HUES48 (cell line): Measurements from ENCODE around the gene CFAP57.

ENCODE experiments used
- H3K27ac ChIP-seq: one replicate; pipeline ENCODE4 v1.7.0; 2013; ENCODE audit warnings: low read depth, low read length, inconsistent platforms
- H3K27me3 ChIP-seq: 2 replicates; pipeline ENCODE4 v1.6.1; 2013; ENCODE audit warnings: mild to moderate bottlenecking, low read length; ENCODE audit not compliant: control insufficient read depth, insufficient read depth
- H3K36me3 ChIP-seq: 2 replicates; pipeline ENCODE4 v1.6.1; 2013; ENCODE audit warnings: low read length; ENCODE audit not compliant: control insufficient read depth, insufficient read depth
- H3K4me1 ChIP-seq: 2 replicates; pipeline ENCODE4 v1.6.1; 2013; ENCODE audit warnings: mild to moderate bottlenecking, low read length; ENCODE audit not compliant: control insufficient read depth, insufficient read depth
- H3K4me3 ChIP-seq: 2 replicates; pipeline ENCODE4 v1.5.1; 2013; ENCODE audit warnings: mild to moderate bottlenecking, low read depth, low read length
- H3K9ac ChIP-seq: 2 replicates; pipeline ENCODE4 v1.6.1; 2013; ENCODE audit warnings: mild to moderate bottlenecking, low read depth, low read length, moderate library complexity
- H3K9me3 ChIP-seq: 2 replicates; pipeline ENCODE4 v1.6.1; 2013; ENCODE audit warnings: low read length; ENCODE audit not compliant: control insufficient read depth, insufficient read depth

Gene CFAP57

GRCh38 chr1:43279161-43279560 lies 107.0 kb downstream of the CFAP57 start:
- H3K4me1 ChIP-seq: no peaks in the 10 kb centered on the region
- H3K4me3 ChIP-seq: no peak overlapping the region
- no peaks in the 10 kb centered on the region for H3K27me3 ChIP-seq
- no peak overlapping the region for H3K27ac ChIP-seq
- H3K36me3 ChIP-seq: no peaks in the 10 kb centered on the region
- no peak overlapping the region for H3K9ac ChIP-seq
- H3K9me3 ChIP-seq: no peaks in the 10 kb centered on the region

- Histone ChIP-seq H3K27ac (no peak overlapping the region), H3K36me3 (no peaks in the 10 kb centered on the region), H3K9ac (no peak overlapping the region)
These were observed 107.5 kb downstream of the CFAP57 start for GRCh38 chr1:43279666-43280065.

GRCh38 chr1:43280692-43281091 lies 108.6 kb downstream of the CFAP57 start:
- no peaks in the 10 kb centered on the region for H3K27me3 ChIP-seq
- H3K27ac ChIP-seq: no peak overlapping the region
- no peak overlapping the region for H3K9ac ChIP-seq
- no peaks in the 10 kb centered on the region for H3K9me3 ChIP-seq
- H3K4me3 ChIP-seq: no peak overlapping the region
- H3K4me1 ChIP-seq: peaks cover 12% of the 10 kb centered on the region
- H3K36me3 ChIP-seq: no peaks in the 10 kb centered on the region

More at GRCh38 chr1:43279666-43280065, 107.5 kb downstream of the CFAP57 start:
- Histone ChIP-seq H3K4me1 (peaks cover 3% of the 10 kb centered on the region), H3K27me3 (no peaks in the 10 kb centered on the region), H3K4me3 (no peak overlapping the region), H3K9me3 (no peaks in the 10 kb centered on the region)

- Histone ChIP-seq H3K9me3 (no peaks in the 10 kb centered on the region), H3K4me3 (no peak overlapping the region), H3K9ac (no peak overlapping the region), H3K4me1 (peaks cover 16% of the 10 kb centered on the region), H3K36me3 (no peaks in the 10 kb centered on the region), H3K27ac (no peak overlapping the region), H3K27me3 (no peaks in the 10 kb centered on the region)
These were observed 110.4 kb downstream of the CFAP57 start for GRCh38 chr1:43282220-43283195.

- no peak overlapping the region for H3K4me3 ChIP-seq
- no peak overlapping the region for H3K9ac ChIP-seq
- no peaks in the 10 kb centered on the region for H3K36me3 ChIP-seq
- H3K27ac ChIP-seq: no peak overlapping the region
- no peaks in the 10 kb centered on the region for H3K9me3 ChIP-seq
- H3K27me3 ChIP-seq: no peaks in the 10 kb centered on the region
- H3K4me1 ChIP-seq: peaks cover 16% of the 10 kb centered on the region
These were observed 111.9 kb downstream of the CFAP57 start for GRCh38 chr1:43284065-43284464.

GRCh38 chr1:43284546-43285110 lies 112.5 kb downstream of the CFAP57 start:
- no peaks in the 10 kb centered on the region for H3K36me3 ChIP-seq
- no peak overlapping the region for H3K9ac ChIP-seq
- H3K4me1 ChIP-seq: peaks cover 16% of the 10 kb centered on the region
- peak overlapping the region; percentile 67 for H3K4me3 ChIP-seq
- no peaks in the 10 kb centered on the region for H3K9me3 ChIP-seq
- H3K27ac ChIP-seq: no peak overlapping the region
- no peaks in the 10 kb centered on the region for H3K27me3 ChIP-seq

- Histone ChIP-seq H3K9me3 (no peaks in the 10 kb centered on the region), H3K9ac (no peak within 1 kb of the TSS; the same call in 1 of the 2 replicates), H3K27ac (peak within 1 kb of the TSS; percentile 47), H3K4me3 (peak within 1 kb of the TSS; percentile 67), H3K27me3 (no peaks in the 10 kb centered on the region), H3K4me1 (peaks cover 16% of the 10 kb centered on the region), H3K36me3 (no peaks in the 10 kb centered on the region)
These were observed 113.3 kb downstream of the CFAP57 start, which contains the start of gene C1orf210 for GRCh38 chr1:43285269-43285990. TSS of gene C1orf210 (minus strand) at chr1:43285581. CDS start at chr1:43283270, 2,311 bp downstream.

GRCh38 chr1:43286115-43286514 lies 114.0 kb downstream of the CFAP57 start:
- Histone ChIP-seq H3K27me3 (no peaks in the 10 kb centered on the region), H3K9me3 (no peaks in the 10 kb centered on the region), H3K4me3 (peak overlapping the region; percentile 67; the same call in 1 of the 2 replicates), H3K4me1 (peaks cover 16% of the 10 kb centered on the region), H3K27ac (no peak overlapping the region), H3K9ac (no peak overlapping the region), H3K36me3 (no peaks in the 10 kb centered on the region)

DNA sequence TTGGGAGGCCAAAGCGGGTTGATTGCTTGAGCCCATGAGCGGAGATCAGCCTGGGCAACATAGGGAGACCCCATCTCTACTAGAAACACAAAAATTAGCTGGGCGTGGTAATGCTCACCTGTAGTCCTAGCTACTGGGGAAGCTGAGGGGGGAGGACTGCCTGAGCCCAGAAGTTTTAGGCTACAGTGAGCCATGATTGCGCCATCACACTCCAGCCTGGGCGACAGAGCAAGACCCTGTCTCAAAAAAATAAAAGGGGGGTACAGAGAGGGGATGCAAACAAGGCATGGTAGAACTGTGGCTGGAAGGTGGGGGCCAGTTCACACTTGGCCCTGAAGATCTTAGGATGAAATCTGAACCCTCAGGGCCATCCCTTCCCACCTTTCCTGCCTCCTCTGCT lies 114.4 kb downstream of the CFAP57 start:
- no peak overlapping the region for H3K9ac ChIP-seq
- H3K27ac ChIP-seq: no peak overlapping the region
- peaks cover 16% of the 10 kb centered on the region for H3K4me1 ChIP-seq
- no peak overlapping the region for H3K4me3 ChIP-seq
- H3K27me3 ChIP-seq: no peaks in the 10 kb centered on the region
- H3K36me3 ChIP-seq: no peaks in the 10 kb centered on the region
- H3K9me3 ChIP-seq: no peaks in the 10 kb centered on the region

GRCh38 chr1:43288058-43288784 lies 116.1 kb downstream of the CFAP57 start:
- Histone ChIP-seq H3K4me1 (peaks cover 16% of the 10 kb centered on the region), H3K9me3 (no peaks in the 10 kb centered on the region), H3K9ac (no peak overlapping the region), H3K36me3 (no peaks in the 10 kb centered on the region), H3K4me3 (no peak overlapping the region), H3K27ac (no peak overlapping the region), H3K27me3 (no peaks in the 10 kb centered on the region)
